CD4-positive, CD25-positive, alpha-beta regulatory T cell (primary cell): ENCODE results near the gene VSTM2B. TPM values are rescaled to one million over a fixed set of nuclear protein-coding genes. Genes with fewer than 3 reads are reported as not detected.
A peak's percentile ranks its signal among the peaks of the same experiment; 100 is the strongest.

Experiments used
- ATAC-seq, 2 donors: fragments of 150-1000 bp; cut with Tn5 transposase; one replicate each; pipeline ENCODE4 v1.10.0; 2021; ENCODE audit warnings: low read depth in 2 of 2, moderate number of reproducible peaks in 2 of 2, moderate library complexity in 1 of 2
- DNase-seq, 3 donors: peaks; one replicate each; pipeline versions ENCODE4 v3.0.0 to v3.0.0-alpha.2; 2012 to 2022; ENCODE audit warnings: mixed read lengths in 1 of 3
- H3K27ac ChIP-seq: one replicate; pipeline ENCODE4 v1.7.0; 2013; ENCODE audit warnings: mild to moderate bottlenecking, low read length; ENCODE audit not compliant: insufficient read depth, poor library complexity, severe bottlenecking
- H3K27me3 ChIP-seq: one replicate; pipeline ENCODE4 v1.7.0; 2013; ENCODE audit warnings: low read length; ENCODE audit not compliant: control insufficient read depth, insufficient read depth
- H3K36me3 ChIP-seq: one replicate; pipeline ENCODE4 v1.7.0; 2013; ENCODE audit warnings: mild to moderate bottlenecking, low read length, moderate library complexity; ENCODE audit not compliant: control insufficient read depth, insufficient read depth
- H3K4me1 ChIP-seq: 2 replicates; pipeline ENCODE4 v1.7.0; 2013; ENCODE audit warnings: mild to moderate bottlenecking, low read length; ENCODE audit not compliant: insufficient read depth, control insufficient read depth, poor library complexity, severe bottlenecking
- H3K4me3 ChIP-seq: one replicate; pipeline ENCODE4 v1.7.0; 2013; ENCODE audit warnings: low read depth, mild to moderate bottlenecking, low read length, moderate library complexity
- H3K9me3 ChIP-seq, 2 experiments: 1 replicate in 1 of 2; 2 replicates in 1 of 2; pipeline ENCODE4 v1.7.0; 2013; ENCODE audit warnings: low read length in 2 of 2, mild to moderate bottlenecking in 1 of 2, moderate library complexity in 1 of 2; ENCODE audit not compliant: control insufficient read depth in 2 of 2
- H3K27ac Mint-ChIP-seq, 3 donors: one replicate each; pipeline ENCODE4 v1.8.0; 2020 to 2022; ENCODE audit warnings: mild to moderate bottlenecking in 3 of 3, mixed read lengths in 3 of 3, moderate library complexity in 2 of 3
- H3K27me3 Mint-ChIP-seq: one replicate; pipeline ENCODE4 v1.8.0; 2022; ENCODE audit warnings: mild to moderate bottlenecking, mixed read lengths
- H3K36me3 Mint-ChIP-seq: one replicate; pipeline ENCODE4 v1.8.0; 2020; ENCODE audit warnings: mixed read lengths
- H3K4me1 Mint-ChIP-seq, 4 donors: one replicate each; pipeline ENCODE4 v1.8.0; 2020 to 2022; ENCODE audit warnings: mixed read lengths in 4 of 4, mild to moderate bottlenecking in 1 of 4
- H3K4me3 Mint-ChIP-seq, 4 donors: one replicate each; pipeline ENCODE4 v1.8.0; 2020 to 2022; ENCODE audit warnings: mild to moderate bottlenecking in 4 of 4, mixed read lengths in 4 of 4, moderate library complexity in 3 of 4
- H3K9me3 Mint-ChIP-seq, 7 donors: one replicate each; pipeline ENCODE4 v1.8.0; 2020 to 2022; ENCODE audit warnings: mixed read lengths in 7 of 7, mild to moderate bottlenecking in 3 of 7, moderate library complexity in 2 of 7
- polyA plus RNA-seq, 4 donors: library from polyadenylated mRNA; unstranded; fragments of 300-500 nt; fragmentation: Illumina TruSeq; gene quantifications; one replicate each; pipeline ENCODE4 v1.2.3, GENCODE V29; 2021
- total RNA-seq: library from RNA; stranded (reverse); gene quantifications from one replicate; pipeline ENCODE4 v1.2.3, GENCODE V29; 2022

VSTM2B gene
- total and polyA plus RNA-seq, 5 donors from 2014 or later = not detected

DNA sequence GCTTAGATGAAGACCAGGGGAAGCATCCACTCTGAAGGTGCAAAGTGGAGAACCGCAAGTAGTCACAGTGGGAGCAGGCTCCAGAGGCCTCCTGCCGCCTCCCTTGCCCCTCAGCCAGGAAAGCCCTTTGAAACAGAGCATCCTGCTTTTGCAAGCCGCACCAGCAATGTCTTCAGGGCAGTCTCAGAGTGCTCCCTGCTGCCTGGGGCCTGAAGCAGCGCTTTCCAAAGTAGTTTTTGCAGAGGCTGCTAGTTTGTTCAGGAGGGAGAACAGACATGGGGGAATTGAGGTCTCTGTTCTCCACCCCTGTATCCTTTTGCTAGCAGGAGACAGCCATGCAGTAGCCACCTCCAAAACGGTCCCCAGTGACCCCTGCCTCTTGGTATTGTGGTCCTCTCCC lies 64.5 kb downstream of the VSTM2B start:
- Histone ChIP-seq H3K36me3 (no peaks in the 10 kb centered on the region), H3K4me3 (no peak overlapping the region), H3K4me1 (no peaks in the 10 kb centered on the region), H3K27ac (no peak overlapping the region), H3K9me3 (peaks cover 0 to 3% of the 10 kb centered on the region in 2 experiments), H3K27me3 (peaks cover 6% of the 10 kb centered on the region)
- H3K27ac Mint-ChIP-seq = no peak overlapping the region
- ATAC-seq (no peak), DNase-seq (no peak)
- H3K4me3 Mint-ChIP-seq = no peak overlapping the region
- peaks cover 0 to 7% (median 0%) of the 10 kb centered on the region in 7 donors for H3K9me3 Mint-ChIP-seq
- H3K4me1 Mint-ChIP-seq = peaks cover 0 to 14% (median 10%) of the 10 kb centered on the region in 4 donors
- H3K36me3 Mint-ChIP-seq = peaks cover 3% of the 10 kb centered on the region
- H3K27me3 Mint-ChIP-seq = peaks cover 28% of the 10 kb centered on the region

DNA sequence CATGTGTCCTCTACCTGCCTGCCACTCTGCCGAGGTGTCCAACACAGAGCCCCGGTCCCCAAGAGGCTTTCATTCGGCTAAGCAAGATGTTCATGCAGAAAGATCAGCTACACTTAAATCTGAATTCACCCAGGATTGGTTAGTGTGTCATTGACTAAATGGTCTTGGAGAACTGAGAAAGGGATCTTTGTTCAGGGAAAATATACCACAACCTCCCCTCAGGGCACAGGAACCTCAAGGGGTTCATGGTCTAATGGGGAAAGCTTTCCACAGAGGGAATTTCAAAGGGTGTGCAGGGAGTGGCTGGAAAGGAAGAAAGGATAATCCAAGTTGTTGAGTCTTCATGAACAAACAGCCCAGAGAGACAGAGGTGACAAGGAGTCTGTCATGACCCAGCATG lies 65.9 kb downstream of the VSTM2B start:
- H3K27me3 Mint-ChIP-seq = peaks cover 35% of the 10 kb centered on the region
- ATAC-seq (no peak), DNase-seq (no peak)
- peaks cover 10% of the 10 kb centered on the region for H3K27me3 ChIP-seq
- H3K4me3 ChIP-seq = no peak overlapping the region
- peaks cover 3% of the 10 kb centered on the region for H3K36me3 Mint-ChIP-seq
- H3K4me3 Mint-ChIP-seq = no peak overlapping the region
- H3K27ac Mint-ChIP-seq = no peak overlapping the region
- H3K9me3 ChIP-seq = peaks cover 0 to 3% of the 10 kb centered on the region in 2 experiments
- H3K4me1 Mint-ChIP-seq = peaks cover 0 to 14% (median 10%) of the 10 kb centered on the region in 4 donors
- H3K36me3 ChIP-seq = no peaks in the 10 kb centered on the region
- no peaks in the 10 kb centered on the region for H3K4me1 ChIP-seq
- no peak overlapping the region for H3K27ac ChIP-seq
- peaks cover 0 to 7% (median 0%) of the 10 kb centered on the region in 7 donors for H3K9me3 Mint-ChIP-seq

DNA sequence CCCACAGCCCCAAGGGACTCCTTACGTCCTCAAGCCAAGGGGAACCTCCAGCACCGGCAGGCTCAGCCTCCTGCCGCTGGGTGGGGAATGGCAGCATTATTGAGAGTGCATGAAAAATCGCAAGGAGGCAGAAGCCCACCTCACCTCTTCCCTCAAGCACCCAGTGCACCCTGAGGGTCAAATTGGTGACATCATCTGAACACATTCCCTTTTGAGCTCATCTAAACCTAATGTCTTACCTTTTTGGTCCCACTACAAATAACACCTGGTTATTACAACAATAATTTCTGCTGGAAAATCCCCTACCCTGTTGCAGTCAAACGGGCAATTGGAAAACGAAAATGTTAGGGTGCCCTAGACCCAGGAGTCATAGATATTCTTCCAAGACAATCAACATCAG lies 68.1 kb downstream of the VSTM2B start:
- Histone ChIP-seq H3K4me1 (no peaks in the 10 kb centered on the region), H3K27me3 (peaks cover 10% of the 10 kb centered on the region), H3K4me3 (no peak overlapping the region), H3K9me3 (peaks cover 0 to 3% of the 10 kb centered on the region in 2 experiments), H3K36me3 (no peaks in the 10 kb centered on the region), H3K27ac (no peak overlapping the region)
- DNase-seq = no peak
- Mint-ChIP-seq H3K27ac (no peak overlapping the region), H3K4me3 (no peak overlapping the region), H3K9me3 (peaks cover 0 to 7% (median 0%) of the 10 kb centered on the region in 7 donors), H3K36me3 (no peaks in the 10 kb centered on the region), H3K4me1 (no peaks in the 10 kb centered on the region), H3K27me3 (peaks cover 50% of the 10 kb centered on the region)
- no peak for ATAC-seq

DNA sequence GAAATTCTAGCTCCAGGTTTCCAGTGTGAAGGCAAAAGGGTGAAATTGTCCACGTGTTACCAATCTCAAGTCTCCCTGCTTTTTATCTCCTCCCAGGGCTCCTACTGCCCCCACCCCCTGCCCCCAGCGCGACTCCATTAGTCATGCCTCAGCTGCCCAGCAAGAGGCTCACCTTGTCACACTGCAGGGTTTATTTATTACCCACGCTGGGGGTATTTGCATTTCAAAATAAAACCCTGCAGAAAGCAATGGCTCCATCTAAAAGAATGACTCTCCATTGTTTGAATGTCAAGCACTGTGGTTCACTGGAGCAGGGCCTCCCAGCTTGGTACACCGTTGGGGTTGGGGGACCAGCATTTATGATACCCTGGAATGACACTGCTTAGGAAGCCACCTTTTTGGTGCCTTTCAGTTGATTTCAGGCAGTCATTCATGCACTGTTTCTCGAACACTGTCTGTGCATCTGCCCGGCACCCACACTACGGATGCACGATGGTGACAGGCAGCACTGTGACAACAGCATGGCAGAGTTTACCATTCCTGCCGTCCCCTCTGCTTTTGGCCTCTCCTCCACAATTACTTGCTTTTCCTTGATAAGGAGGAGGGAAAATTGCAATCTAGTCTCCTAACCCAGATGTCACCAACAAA lies 70.4 kb downstream of the VSTM2B start:
- no peaks in the 10 kb centered on the region for H3K9me3 Mint-ChIP-seq
- no peaks in the 10 kb centered on the region for H3K9me3 ChIP-seq
- H3K4me1 ChIP-seq = no peaks in the 10 kb centered on the region
- no peak overlapping the region for H3K4me3 ChIP-seq
- H3K27me3 Mint-ChIP-seq = peaks cover 49% of the 10 kb centered on the region
- DNase-seq (no peak), ATAC-seq (no peak)
- H3K4me3 Mint-ChIP-seq = no peak overlapping the region
- H3K27me3 ChIP-seq = peaks cover 7% of the 10 kb centered on the region
- H3K36me3 ChIP-seq = no peaks in the 10 kb centered on the region
- no peak overlapping the region for H3K27ac ChIP-seq
- no peaks in the 10 kb centered on the region for H3K4me1 Mint-ChIP-seq
- peak overlapping the region in 1 of 3 donors; percentile 5 for H3K27ac Mint-ChIP-seq
- no peaks in the 10 kb centered on the region for H3K36me3 Mint-ChIP-seq

DNA sequence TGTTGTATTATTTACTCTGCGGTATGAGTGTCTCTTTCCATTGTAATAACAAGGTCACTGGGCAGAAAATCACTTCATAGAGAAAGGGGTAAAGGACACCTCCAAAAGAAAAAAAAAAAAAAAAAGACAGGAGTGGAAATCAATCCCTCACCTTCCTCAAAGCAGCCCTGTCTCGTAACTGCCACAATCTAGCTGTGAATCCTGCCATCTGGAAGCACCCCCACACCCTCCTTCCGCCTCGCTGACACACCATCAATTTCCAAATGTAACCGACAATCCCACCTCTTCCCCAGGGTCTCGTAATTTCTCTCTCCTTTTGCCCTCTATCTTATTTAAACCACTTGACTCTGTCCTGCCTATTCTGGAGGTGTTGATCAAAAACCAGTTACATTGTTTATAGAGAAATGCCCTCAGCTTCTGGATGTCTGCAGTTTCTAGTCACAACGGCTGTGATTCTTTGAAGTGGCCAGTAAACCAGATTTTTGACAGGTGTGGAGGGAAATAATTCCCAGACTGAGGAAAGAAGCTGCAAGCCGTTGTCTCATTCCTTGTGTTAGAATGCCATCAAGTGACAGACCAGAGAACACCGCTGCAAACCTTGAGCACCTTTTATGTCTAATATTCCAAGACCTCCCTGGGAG lies 71.2 kb downstream of the VSTM2B start:
- Histone ChIP-seq H3K4me3 (no peak overlapping the region), H3K36me3 (no peaks in the 10 kb centered on the region), H3K4me1 (no peaks in the 10 kb centered on the region), H3K27me3 (peaks cover 6% of the 10 kb centered on the region), H3K9me3 (no peaks in the 10 kb centered on the region), H3K27ac (no peak overlapping the region)
- H3K27me3 Mint-ChIP-seq = peaks cover 45% of the 10 kb centered on the region
- DNase-seq = no peak
- H3K27ac Mint-ChIP-seq = no peak overlapping the region
- ATAC-seq = no peak
- H3K4me1 Mint-ChIP-seq = no peaks in the 10 kb centered on the region
- peak overlapping the region in 1 of 4 donors; percentile 38 for H3K4me3 Mint-ChIP-seq
- no peaks in the 10 kb centered on the region for H3K36me3 Mint-ChIP-seq
- no peaks in the 10 kb centered on the region for H3K9me3 Mint-ChIP-seq

DNA sequence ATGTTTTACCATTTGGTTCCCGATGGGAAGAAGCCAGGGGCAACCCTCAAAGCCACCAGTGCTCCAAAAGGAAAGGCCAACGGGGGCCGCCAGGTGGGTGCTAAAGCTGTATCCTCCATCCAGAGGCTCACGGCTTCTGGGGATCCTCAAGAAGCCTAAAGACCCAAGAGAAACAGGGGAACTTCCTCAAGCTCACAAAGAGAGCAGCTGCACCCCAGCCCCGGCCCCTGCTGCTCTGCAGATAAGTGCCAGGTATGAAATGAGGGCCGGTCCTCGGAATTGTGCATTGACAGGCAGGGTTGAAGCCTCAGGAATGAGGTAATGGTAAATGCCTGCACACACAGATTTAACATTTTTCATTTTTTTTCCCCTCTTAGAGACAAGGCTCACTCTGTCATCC lies 72.2 kb downstream of the VSTM2B start:
- Mint-ChIP-seq H3K27me3 (peaks cover 37% of the 10 kb centered on the region), H3K27ac (no peak overlapping the region), H3K4me1 (no peaks in the 10 kb centered on the region), H3K9me3 (no peaks in the 10 kb centered on the region), H3K4me3 (no peak overlapping the region), H3K36me3 (no peaks in the 10 kb centered on the region)
- ATAC-seq (no peak), DNase-seq (no peak)
- Histone ChIP-seq H3K36me3 (no peaks in the 10 kb centered on the region), H3K27ac (no peak overlapping the region), H3K4me1 (no peaks in the 10 kb centered on the region), H3K4me3 (no peak overlapping the region), H3K9me3 (no peaks in the 10 kb centered on the region), H3K27me3 (peaks cover 4% of the 10 kb centered on the region)

DNA sequence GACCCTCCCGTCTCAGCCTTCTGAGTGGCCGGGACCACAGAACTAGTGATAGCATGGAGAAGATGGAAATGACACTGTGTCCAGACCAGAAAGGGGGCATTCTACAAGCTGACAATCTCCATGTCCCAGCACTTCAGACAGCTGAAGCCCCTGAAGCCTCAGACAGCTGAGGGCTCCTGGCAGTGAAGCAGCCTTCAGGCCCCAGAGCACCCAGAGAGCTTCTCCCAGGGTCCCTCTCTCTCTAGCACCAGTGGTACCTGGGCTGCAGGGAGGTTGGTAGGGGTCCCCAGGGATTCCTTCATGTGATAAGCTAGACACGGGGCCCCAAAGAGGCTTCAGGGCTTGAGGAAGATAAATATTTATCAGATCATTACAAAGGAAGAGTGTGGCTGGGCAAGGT lies 72.7 kb downstream of the VSTM2B start:
- Histone ChIP-seq H3K27ac (no peak overlapping the region), H3K4me1 (no peaks in the 10 kb centered on the region), H3K36me3 (no peaks in the 10 kb centered on the region), H3K27me3 (peaks cover 4% of the 10 kb centered on the region), H3K9me3 (no peaks in the 10 kb centered on the region), H3K4me3 (no peak overlapping the region)
- Mint-ChIP-seq H3K36me3 (no peaks in the 10 kb centered on the region), H3K4me3 (no peak overlapping the region), H3K27me3 (peaks cover 34% of the 10 kb centered on the region), H3K4me1 (no peaks in the 10 kb centered on the region), H3K9me3 (no peaks in the 10 kb centered on the region), H3K27ac (no peak overlapping the region)
- ATAC-seq (no peak), DNase-seq (no peak)

DNA sequence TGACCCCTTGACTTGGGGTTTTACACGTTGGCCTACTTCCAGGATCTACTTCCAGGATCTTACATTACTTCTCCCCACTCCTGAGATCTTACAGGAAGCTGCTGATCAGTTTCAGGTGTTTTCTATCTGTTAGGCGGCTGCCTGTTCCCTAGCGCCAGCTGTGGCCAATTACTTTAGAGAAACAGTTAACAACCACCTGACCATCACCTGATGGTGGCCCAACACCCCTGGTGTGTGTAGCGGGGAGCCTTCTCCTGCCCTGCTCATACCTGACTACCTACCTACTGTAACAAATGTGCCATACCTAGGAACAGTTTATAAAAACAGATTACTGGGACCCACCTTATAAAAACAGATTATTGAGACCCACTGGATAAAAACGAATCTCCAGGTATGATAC lies 77.5 kb downstream of the VSTM2B start:
- peak overlapping the region in 1 of 4 donors; percentile 31 for H3K4me3 Mint-ChIP-seq
- Histone ChIP-seq H3K9me3 (no peaks in the 10 kb centered on the region), H3K27me3 (no peaks in the 10 kb centered on the region), H3K4me3 (no peak overlapping the region), H3K27ac (no peak overlapping the region), H3K4me1 (peaks cover 24% of the 10 kb centered on the region), H3K36me3 (no peaks in the 10 kb centered on the region)
- peaks cover 14% of the 10 kb centered on the region for H3K27me3 Mint-ChIP-seq
- no peaks in the 10 kb centered on the region for H3K9me3 Mint-ChIP-seq
- H3K4me1 Mint-ChIP-seq = peaks cover 5 to 25% (median 12%) of the 10 kb centered on the region in 4 donors
- DNase-seq = no peak
- no peak for ATAC-seq
- H3K36me3 Mint-ChIP-seq = no peaks in the 10 kb centered on the region
- no peak overlapping the region for H3K27ac Mint-ChIP-seq
